OCI-LY3 (cell line): ENCODE data around the gene CACNB4.

Source experiments
- H2AFZ ChIP-seq: fragments of 200-600, 300-600 bp; shearing (Covaris generic); 2 replicates; pipeline ENCODE4 v1.6.0; 2014; ENCODE audit warnings: antibody characterized with exemption, low read depth, low read length
- H3K27ac ChIP-seq: fragments of 200-600, 300-600 bp; sonication (generic); 2 replicates; pipeline ENCODE4 v1.5.1; 2014; ENCODE audit warnings: mild to moderate bottlenecking, low read length, moderate library complexity, mixed read lengths
- H3K27me3 ChIP-seq: fragments of 200-600, 300-600 bp; sonication (generic); 2 replicates; pipeline ENCODE4 v1.6.1; 2014; ENCODE audit warnings: low read depth, low read length, mixed read lengths
- H3K36me3 ChIP-seq: fragments of 200-600, 300-600 bp; sonication (generic); replicated peaks from 2 replicates; pipeline ENCODE3; 2014; ENCODE audit warnings: low read depth, low read length, mixed read lengths
- H3K4me1 ChIP-seq: fragments of 300-600, 200-600 bp; sonication (generic); 2 replicates; pipeline ENCODE4 v1.6.1; 2014; ENCODE audit warnings: low read length, mixed read lengths
- H3K4me2 ChIP-seq: fragments of 200-600, 300-600 bp; sonication (generic); 2 replicates; pipeline ENCODE4 v1.6.1; 2014; ENCODE audit warnings: low read length, mixed read lengths
- H3K4me3 ChIP-seq: fragments of 300-600, 200-600 bp; sonication (generic); 2 replicates; pipeline ENCODE4 v1.5.1; 2014; ENCODE audit warnings: antibody characterized with exemption, mild to moderate bottlenecking, low read length, moderate library complexity
- H3K79me2 ChIP-seq: fragments of 300-600, 200-600 bp; shearing (Covaris generic); 2 replicates; pipeline ENCODE4 v1.6.1; 2014; ENCODE audit warnings: mild to moderate bottlenecking, low read length, mixed read lengths
- H3K9ac ChIP-seq: fragments of 300-600, 200-600 bp; shearing (Covaris generic); 2 replicates; pipeline ENCODE4 v1.6.0; 2014; ENCODE audit warnings: mild to moderate bottlenecking, low read length, moderate library complexity
- H3K9me3 ChIP-seq: fragments of 200-600, 300-600 bp; shearing (Covaris generic); 2 replicates; pipeline ENCODE4 v1.6.1; 2014; ENCODE audit warnings: low read length, mixed read lengths; ENCODE audit not compliant: insufficient read depth
- H4K20me1 ChIP-seq: fragments of 200-600, 300-600 bp; sonication (generic); 2 replicates; pipeline ENCODE4 v1.6.1; 2016; ENCODE audit warnings: low read length, mixed read lengths; ENCODE audit not compliant: insufficient read depth
- CTCF ChIP-seq: fragments of 200-600, 300-600 bp; sonication (generic); IDR thresholded peaks from 2 replicates; pipeline ENCODE4 v1.5.1; 2014; ENCODE audit warnings: antibody characterized with exemption, low read length, low read depth
- EZH2phosphoT487 ChIP-seq: fragments of 200-600 bp; shearing (Covaris generic); IDR thresholded peaks from 2 replicates; pipeline ENCODE4 v1.6.1; 2018; ENCODE audit warnings: antibody characterized with exemption, mixed run types, low read depth

The CACNB4 gene

DNA sequence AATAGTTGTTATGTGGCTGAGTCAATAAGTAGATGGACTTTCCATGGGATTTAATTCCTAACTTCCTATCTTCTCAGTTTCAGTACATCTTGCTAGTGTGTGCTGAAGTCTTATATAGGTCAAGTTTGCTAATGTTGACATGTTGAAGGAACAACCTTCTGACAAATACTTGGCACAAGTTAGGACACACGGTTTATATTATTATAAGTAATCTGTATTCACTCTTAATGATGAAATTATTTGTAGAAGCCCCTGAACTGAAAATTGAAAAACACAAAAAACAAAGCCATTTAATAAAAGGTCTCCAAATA lies 289.8 kb downstream of the CACNB4 start:
- H3K27me3 ChIP-seq: no peaks in the 10 kb centered on the region
- H3K9me3 ChIP-seq: no peaks in the 10 kb centered on the region
- no peak overlapping the region for H3K9ac ChIP-seq
- H3K4me2 ChIP-seq: no peak overlapping the region
- no peaks in the 10 kb centered on the region for H3K79me2 ChIP-seq
- no peak overlapping the region for H3K27ac ChIP-seq
- H3K4me1 ChIP-seq: no peaks in the 10 kb centered on the region
- H2AFZ ChIP-seq: no peak overlapping the region
- H4K20me1 ChIP-seq: no peaks in the 10 kb centered on the region
- peaks cover 31% of the 10 kb centered on the region for H3K36me3 ChIP-seq
- TF ChIP-seq CTCF: no peak
- no peak for TF ChIP-seq EZH2phosphoT487
- no peak overlapping the region for H3K4me3 ChIP-seq

DNA sequence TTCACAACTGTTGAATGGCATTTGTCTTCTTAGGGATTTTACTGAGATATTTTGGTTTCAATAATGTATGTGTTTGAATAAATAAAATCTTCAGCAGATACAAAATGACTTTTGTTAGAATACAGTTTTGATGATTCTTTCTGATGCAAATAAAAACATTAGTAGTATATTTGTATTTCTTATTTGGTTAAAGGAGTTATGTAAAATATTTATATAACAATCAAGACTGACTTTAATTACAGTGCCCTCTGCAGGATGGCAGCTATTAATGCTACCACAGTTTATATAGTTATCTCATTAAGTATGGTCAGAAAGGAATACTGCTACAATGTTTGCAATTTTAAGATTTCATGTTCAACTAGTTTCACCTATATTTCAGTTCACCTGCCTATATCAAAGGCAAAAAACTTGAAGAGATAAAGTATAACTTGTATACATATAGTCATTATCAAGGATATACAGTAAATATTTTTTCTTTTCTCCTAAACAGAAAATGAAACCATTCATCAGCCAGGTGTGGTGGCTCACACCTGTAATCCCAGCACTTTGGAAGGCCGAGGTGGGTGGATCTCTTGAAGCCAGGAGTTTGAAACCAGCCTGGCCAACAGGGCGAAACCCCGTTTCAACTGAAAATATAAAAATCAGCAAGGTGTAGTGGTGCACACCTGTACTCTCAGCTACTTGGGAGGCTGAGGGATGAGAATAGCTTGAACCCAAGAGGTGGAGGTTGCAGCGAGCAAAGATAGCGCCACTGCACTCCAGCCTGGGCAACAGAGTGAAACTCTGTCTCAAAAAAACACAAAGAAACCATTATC lies 290.4 kb downstream of the CACNB4 start:
- no peaks in the 10 kb centered on the region for H3K79me2 ChIP-seq
- H2AFZ ChIP-seq: no peak overlapping the region
- no peak for TF ChIP-seq EZH2phosphoT487
- TF ChIP-seq CTCF: peak; percentile 61
- no peak overlapping the region for H3K4me2 ChIP-seq
- no peak overlapping the region for H3K27ac ChIP-seq
- peaks cover 29% of the 10 kb centered on the region for H3K36me3 ChIP-seq
- H4K20me1 ChIP-seq: no peaks in the 10 kb centered on the region
- H3K27me3 ChIP-seq: no peaks in the 10 kb centered on the region
- no peaks in the 10 kb centered on the region for H3K4me1 ChIP-seq
- H3K9ac ChIP-seq: no peak overlapping the region
- H3K4me3 ChIP-seq: no peak overlapping the region
- H3K9me3 ChIP-seq: no peaks in the 10 kb centered on the region

DNA sequence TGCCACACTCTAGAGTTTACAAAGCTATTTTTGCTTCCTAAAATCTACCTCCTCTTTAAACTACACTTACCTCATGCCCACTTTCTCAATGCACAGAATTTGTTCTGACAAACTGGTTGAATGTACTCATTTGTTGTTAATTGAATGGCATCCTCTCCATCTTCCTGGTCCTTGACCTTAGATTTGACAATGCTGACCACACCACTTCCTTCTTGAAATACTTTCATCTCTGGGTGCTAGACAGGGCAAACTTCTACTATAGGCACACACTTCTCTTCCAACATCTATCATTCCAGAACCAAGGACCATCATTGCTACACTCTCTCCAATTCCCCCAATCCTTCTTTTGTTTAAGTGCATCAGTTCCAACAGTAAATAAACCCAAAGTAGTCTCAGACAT lies 292.9 kb downstream of the CACNB4 start:
- no peaks in the 10 kb centered on the region for H4K20me1 ChIP-seq
- H3K27ac ChIP-seq: no peak overlapping the region
- H3K36me3 ChIP-seq: peaks cover 21% of the 10 kb centered on the region
- H3K9ac ChIP-seq: no peak overlapping the region
- no peaks in the 10 kb centered on the region for H3K9me3 ChIP-seq
- H2AFZ ChIP-seq: no peak overlapping the region
- no peak overlapping the region for H3K4me2 ChIP-seq
- TF ChIP-seq EZH2phosphoT487 (no peak), CTCF (no peak)
- H3K4me1 ChIP-seq: no peaks in the 10 kb centered on the region
- H3K79me2 ChIP-seq: no peaks in the 10 kb centered on the region
- H3K4me3 ChIP-seq: no peak overlapping the region
- H3K27me3 ChIP-seq: no peaks in the 10 kb centered on the region

DNA sequence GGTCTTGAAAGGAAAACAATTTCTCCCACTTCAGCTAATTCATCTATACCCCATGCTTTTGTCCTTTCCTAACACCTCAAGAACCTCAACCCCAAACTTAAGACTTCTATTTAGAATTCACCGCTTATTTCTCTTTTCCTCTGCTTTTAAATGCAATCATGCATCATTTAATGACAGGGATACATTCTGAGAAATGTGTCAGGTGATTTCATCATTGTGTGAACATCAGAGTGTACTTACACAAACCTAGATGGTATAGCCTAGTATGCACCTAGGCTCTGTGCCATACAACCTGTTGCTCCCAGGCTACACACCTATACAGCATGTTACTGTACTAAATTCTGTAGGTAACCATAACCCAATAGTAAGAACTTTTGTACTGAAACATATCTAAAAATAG lies 293.5 kb downstream of the CACNB4 start:
- peaks cover 18% of the 10 kb centered on the region for H3K36me3 ChIP-seq
- H3K79me2 ChIP-seq: no peaks in the 10 kb centered on the region
- H3K4me1 ChIP-seq: no peaks in the 10 kb centered on the region
- no peaks in the 10 kb centered on the region for H4K20me1 ChIP-seq
- no peaks in the 10 kb centered on the region for H3K27me3 ChIP-seq
- H3K4me2 ChIP-seq: no peak overlapping the region
- H3K9me3 ChIP-seq: no peaks in the 10 kb centered on the region
- H3K27ac ChIP-seq: no peak overlapping the region
- no peak overlapping the region for H3K4me3 ChIP-seq
- H2AFZ ChIP-seq: no peak overlapping the region
- TF ChIP-seq EZH2phosphoT487 (no peak), CTCF (no peak)
- H3K9ac ChIP-seq: no peak overlapping the region
